HepG2 (cell line): ENCODE measurements around the gene IL21R. TPM values are rescaled to one million over a fixed set of nuclear protein-coding genes. Genes with fewer than 3 reads are reported as not detected.

Experiments
- ATAC-seq: fragments of 200-7000 bp; cut with Tn5 transposase; 3 replicates; pipeline ENCODE4 v1.9.1; 2020; ENCODE audit warnings: mild to moderate bottlenecking, moderate library complexity
- BruUV-seq: library from RNA; stranded (reverse); fragments of 400-500 nt; replicated peaks from 2 replicates; lab custom pipeline; 2021; lab: Mats Ljungman, UMichigan
- CTCF ChIA-PET: fragments of 300-600 bp; formaldehyde crosslinking; extraction: SDS; loops from one replicate; lab custom pipeline; 2021; ENCODE audit warnings: low total read pairs, inconsistent platforms, low intra/inter-chr PET ratio; lab: Yijun Ruan, JAX
- POLR2A ChIA-PET: fragments of 350-600 bp; sonication (Branson Sonifier 250); formaldehyde crosslinking; loops from one replicate; lab custom pipeline; 2020; ENCODE audit warnings: antibody characterized with exemption, inconsistent platforms; lab: Yijun Ruan, JAX
- DNase-seq: peaks from one replicate; pipeline ENCODE4 v3.0.0-alpha.2; 2015; ENCODE audit warnings: low spot score
- FAIRE-seq: peaks from 3 replicates; lab custom pipeline; 2011; peaks lifted over from hg19 to GRCh38; lab: Jason Lieb, UNC
- H2AFZ ChIP-seq: one replicate; pipeline ENCODE4 v1.6.1; 2011; ENCODE audit warnings: low read length, inconsistent platforms
- H3K27ac ChIP-seq: fragments of 300-600 bp; 3 replicates; pipeline ENCODE4 v1.8.0; 2011; ENCODE audit warnings: mixed run types, mild to moderate bottlenecking, mixed read lengths, low read length, inconsistent platforms; ENCODE audit not compliant: insufficient read depth; ENCODE audit errors: extremely low read length
- H3K27me3 ChIP-seq, 2 experiments: fragments of 200-600 bp in 1 of 2; 2 replicates in 1 of 2; 3 replicates in 1 of 2; pipeline versions ENCODE4 v1.6.0 to v1.8.0; 2011; ENCODE audit warnings: low read length in 2 of 2, mild to moderate bottlenecking in 2 of 2, moderate library complexity in 2 of 2, inconsistent platforms in 1 of 2; ENCODE audit not compliant: insufficient read depth in 2 of 2, control insufficient read depth in 1 of 2
- H3K36me3 ChIP-seq, 2 experiments: fragments of 200-600 bp in 1 of 2; replicated peaks in 1 of 2; 2 replicates in 1 of 2; 3 replicates in 1 of 2; pipeline versions ENCODE4 v1.5.1 to v1.8.0; 2011; ENCODE audit warnings: low read length in 2 of 2, inconsistent platforms in 1 of 2; ENCODE audit not compliant: insufficient read depth in 2 of 2, control insufficient read depth in 1 of 2
- H3K4me1 ChIP-seq: 2 replicates; pipeline ENCODE4 v1.5.1; 2012; ENCODE audit warnings: low read length, inconsistent platforms; ENCODE audit not compliant: insufficient read depth
- H3K4me2 ChIP-seq: 2 replicates; pipeline ENCODE4 v1.6.0; 2011; ENCODE audit warnings: low read depth, low read length, inconsistent platforms
- H3K4me3 ChIP-seq, 3 experiments: fragments of 200-600 bp in 1 of 3; sonication (generic), shearing (Covaris generic) in 1 of 3; replicated peaks in 1 of 3; 2 replicates each; pipeline ENCODE4 v1.5.1; 2011 to 2016; ENCODE audit warnings: low read length in 3 of 3, inconsistent platforms in 2 of 3, low read depth in 2 of 3, mild to moderate bottlenecking in 2 of 3, control low read depth in 1 of 3, mixed read lengths in 1 of 3; ENCODE audit not compliant: insufficient read depth in 1 of 3
- H3K79me2 ChIP-seq: one replicate; pipeline ENCODE4 v1.6.1; 2011; ENCODE audit warnings: low read length, inconsistent platforms; ENCODE audit not compliant: insufficient read depth
- H3K9ac ChIP-seq: 2 replicates; pipeline ENCODE4 v1.6.0; 2011; ENCODE audit warnings: mild to moderate bottlenecking, low read depth, low read length, inconsistent platforms; ENCODE audit not compliant: insufficient read depth
- H3K9me3 ChIP-seq: 2 replicates; pipeline ENCODE4 v1.5.1; 2012; ENCODE audit warnings: mild to moderate bottlenecking, low read length
- H4K20me1 ChIP-seq: 2 replicates; pipeline ENCODE4 v1.6.0; 2011; ENCODE audit warnings: inconsistent platforms, mild to moderate bottlenecking, low read length, moderate library complexity; ENCODE audit not compliant: insufficient read depth
- JARID2 ChIP-seq: sonication (generic); formaldehyde crosslinking; IDR thresholded peaks from 2 replicates; pipeline ENCODE4 v1.8.1; 2023; ENCODE audit warnings: missing genetic modification reagents, inconsistent platforms; ENCODE audit not compliant: insufficient replicate concordance
- MED1 ChIP-seq: sonication (generic); formaldehyde crosslinking; IDR thresholded peaks from 2 replicates; pipeline ENCODE4 v1.4.0; 2020; ENCODE audit warnings: missing genetic modification reagents
- MIER2 ChIP-seq: IDR thresholded peaks from 2 replicates; pipeline ENCODE4 v1.6.1; 2016; ENCODE audit warnings: missing biosample characterization, missing genetic modification reagents
- NCOR1 ChIP-seq: fragments of 200-600 bp; sonication (generic); IDR thresholded peaks from 2 replicates; pipeline ENCODE4 v1.7.0; 2017; ENCODE audit warnings: antibody characterized with exemption, low read length, borderline replicate concordance
- NKX3-1 ChIP-seq: sonication (generic); formaldehyde crosslinking; IDR thresholded peaks from 2 replicates; pipeline ENCODE4 v1.5.0; 2020; ENCODE audit warnings: missing genetic modification reagents
- PAX8 ChIP-seq: sonication (generic); formaldehyde crosslinking; IDR thresholded peaks from 2 replicates; pipeline ENCODE4 v1.8.0; 2022; ENCODE audit warnings: mild to moderate bottlenecking, missing genetic modification reagents, borderline replicate concordance
- TMF1 ChIP-seq: sonication (generic); formaldehyde crosslinking; IDR thresholded peaks from 2 replicates; pipeline ENCODE4 v1.8.1; 2022; ENCODE audit warnings: low read depth, missing genetic modification reagents
- WGBS: methylation state at CpG from one replicate; pipeline ENCODE4 v1.1.6; 2017; ENCODE audit warnings: low lambda C conversion rate; 5-methylcytosine and 5-hydroxymethylcytosine counted together
- in situ Hi-C: cut with HindIII; loops from 2 replicates; pipeline ENCODE4 v1.10.0; 2017; ENCODE audit warnings: low pct_unique_long_range_greater_than_20kb; ENCODE audit not compliant: extremely low pct_ligation_motif_present
- intact Hi-C: fragments of 100-400 bp; cut with micrococcal nuclease; formaldehyde crosslinking; loops from one replicate; pipeline ENCODE4 v1.10.0; 2022; ENCODE audit not compliant: unreplicated experiment
- polyA plus RNA-seq, 8 experiments: library from polyadenylated mRNA; depleted of rRNA in 3 of 8; stranded (reverse) in 7 of 8; unstranded in 1 of 8; fragments of >200 nt; fragmentation: Illumina TruSeq in 4 of 8; extraction: Trizol in 4 of 8; gene quantifications; 2 replicates each; pipeline versions ENCODE4 v1.2.1 to v1.2.3, GENCODE V29; 2011 to 2016; ENCODE audit warnings: low read depth in 4 of 8, missing spikeins in 1 of 8, mixed read lengths in 1 of 8; ENCODE audit not compliant: insufficient read depth in 1 of 8
- total RNA-seq, 5 experiments: library from RNA; depleted of rRNA; stranded (reverse); fragments of >200 nt; fragmentation: Illumina TruSeq; extraction: Trizol; gene quantifications; 2 replicates each; pipeline ENCODE4 v1.2.3, GENCODE V29; 2016; ENCODE audit warnings: low read depth in 1 of 5
- TF ChIP-seq, protein P1 (sequence below): sonication (generic); formaldehyde crosslinking; IDR thresholded peaks from 2 replicates; pipeline ENCODE4 v1.9.0; 2021; ENCODE audit warnings: missing genetic modification reagents, borderline replicate concordance
- TF ChIP-seq, protein P2 (sequence below): IDR thresholded peaks from 2 replicates; pipeline ENCODE4 v1.6.1; 2016; ENCODE audit warnings: missing compliant biosample characterization, missing genetic modification reagents, borderline replicate concordance

IL21R gene
- total and polyA plus RNA-seq, 2 of the 13 experiments (the other 11 are each of a cell fraction or from before 2014, with no cell fraction given) = 0.49 to 0.64 TPM

DNA sequence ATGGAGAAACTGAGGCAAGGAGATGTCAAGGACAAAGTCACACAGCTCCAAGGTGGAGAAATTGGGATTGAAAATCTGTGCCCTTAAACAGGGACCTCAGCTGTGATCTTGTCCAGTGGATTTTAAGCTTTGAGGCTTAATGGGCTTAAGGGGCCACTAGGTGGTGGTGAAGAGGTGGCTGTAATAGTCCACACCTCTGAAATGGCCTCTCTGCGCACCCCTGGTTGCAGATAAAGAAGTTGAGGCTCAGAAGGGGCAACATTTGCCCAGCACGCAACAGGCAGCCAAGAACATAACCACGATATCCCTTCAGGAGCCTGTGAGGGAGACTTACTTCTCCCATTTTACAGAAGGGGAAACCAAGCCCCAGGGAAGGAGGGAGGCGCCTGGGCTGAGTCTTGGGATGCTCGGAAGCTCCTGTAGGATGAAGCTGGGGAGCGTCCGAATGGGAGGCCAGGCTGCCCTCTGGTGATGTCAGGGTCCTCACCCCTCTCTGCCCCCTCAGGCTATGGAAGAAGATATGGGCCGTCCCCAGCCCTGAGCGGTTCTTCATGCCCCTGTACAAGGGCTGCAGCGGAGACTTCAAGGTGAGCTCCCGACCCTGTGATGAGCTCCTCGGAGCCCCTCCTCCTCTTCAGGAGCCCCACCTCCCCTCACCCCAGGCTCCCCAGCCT is 43.7 kb downstream of the IL21R start (continued):
- TF ChIP-seq, protein P1, sequence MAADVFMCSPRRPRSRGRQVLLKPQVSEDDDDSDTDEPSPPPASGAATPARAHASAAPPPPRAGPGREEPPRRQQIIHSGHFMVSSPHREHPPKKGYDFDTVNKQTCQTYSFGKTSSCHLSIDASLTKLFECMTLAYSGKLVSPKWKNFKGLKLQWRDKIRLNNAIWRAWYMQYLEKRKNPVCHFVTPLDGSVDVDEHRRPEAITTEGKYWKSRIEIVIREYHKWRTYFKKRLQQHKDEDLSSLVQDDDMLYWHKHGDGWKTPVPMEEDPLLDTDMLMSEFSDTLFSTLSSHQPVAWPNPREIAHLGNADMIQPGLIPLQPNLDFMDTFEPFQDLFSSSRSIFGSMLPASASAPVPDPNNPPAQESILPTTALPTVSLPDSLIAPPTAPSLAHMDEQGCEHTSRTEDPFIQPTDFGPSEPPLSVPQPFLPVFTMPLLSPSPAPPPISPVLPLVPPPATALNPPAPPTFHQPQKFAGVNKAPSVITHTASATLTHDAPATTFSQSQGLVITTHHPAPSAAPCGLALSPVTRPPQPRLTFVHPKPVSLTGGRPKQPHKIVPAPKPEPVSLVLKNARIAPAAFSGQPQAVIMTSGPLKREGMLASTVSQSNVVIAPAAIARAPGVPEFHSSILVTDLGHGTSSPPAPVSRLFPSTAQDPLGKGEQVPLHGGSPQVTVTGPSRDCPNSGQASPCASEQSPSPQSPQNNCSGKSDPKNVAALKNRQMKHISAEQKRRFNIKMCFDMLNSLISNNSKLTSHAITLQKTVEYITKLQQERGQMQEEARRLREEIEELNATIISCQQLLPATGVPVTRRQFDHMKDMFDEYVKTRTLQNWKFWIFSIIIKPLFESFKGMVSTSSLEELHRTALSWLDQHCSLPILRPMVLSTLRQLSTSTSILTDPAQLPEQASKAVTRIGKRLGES (CRISPR knock-in tag) = no peak

DNA sequence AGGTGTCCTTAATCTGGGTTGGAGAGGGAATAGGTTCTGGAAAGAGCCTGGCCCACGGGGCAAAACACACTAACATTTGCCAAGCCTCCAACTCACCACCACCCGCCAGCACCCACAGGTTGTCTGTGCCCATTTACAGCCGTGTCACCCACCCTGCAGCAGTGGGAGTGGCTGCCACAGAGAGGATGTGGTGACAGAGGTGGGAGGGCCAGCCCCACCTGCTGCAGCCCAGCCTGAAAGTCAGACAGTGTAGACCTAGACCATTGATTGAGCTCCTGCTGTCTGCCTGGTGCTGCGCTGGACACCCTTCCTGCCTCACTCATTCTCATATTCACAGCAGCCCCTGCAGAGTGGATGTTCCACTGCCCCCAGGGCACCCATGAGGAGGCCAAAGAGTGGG is 44.7 kb downstream of the IL21R start:
- no peaks in the 10 kb centered on the region for H3K79me2 ChIP-seq
- ChIA-PET POLR2A (no interaction called here), CTCF (no interaction called here)
- FAIRE-seq = no peak
- no peak for DNase-seq
- 66% methylated on average over 4 of the region's 4 CpGs for WGBS
- BruUV-seq = no TSS peak
- H3K4me1 ChIP-seq = peaks cover 7% of the 10 kb centered on the region; the same call in 1 of the 2 replicates
- H3K27me3 ChIP-seq = peaks cover 4 to 22% of the 10 kb centered on the region in 2 experiments; a peak in 3 of 5 replicates
- H3K4me3 ChIP-seq = no peak overlapping the region
- peaks cover 15% of the 10 kb centered on the region for H3K9me3 ChIP-seq
- intact Hi-C loops = no loop called here
- no peaks in the 10 kb centered on the region for H3K36me3 ChIP-seq
- no peaks in the 10 kb centered on the region for H4K20me1 ChIP-seq
- ATAC-seq = no peak
- H2AFZ ChIP-seq = no peak overlapping the region
- in situ Hi-C loops = no loop called here
- H3K27ac ChIP-seq = no peak overlapping the region
- H3K4me2 ChIP-seq = no peak overlapping the region
- H3K9ac ChIP-seq = no peak overlapping the region
- TF ChIP-seq MIER2 (CRISPR knock-in tag) (no peak), JARID2 (CRISPR knock-in tag) (no peak), MED1 (CRISPR knock-in tag) (no peak), NCOR1 (no peak), NKX3-1 (CRISPR knock-in tag) (no peak), TMF1 (CRISPR knock-in tag) (no peak), PAX8 (CRISPR knock-in tag) (no peak)
- TF ChIP-seq, protein P2, sequence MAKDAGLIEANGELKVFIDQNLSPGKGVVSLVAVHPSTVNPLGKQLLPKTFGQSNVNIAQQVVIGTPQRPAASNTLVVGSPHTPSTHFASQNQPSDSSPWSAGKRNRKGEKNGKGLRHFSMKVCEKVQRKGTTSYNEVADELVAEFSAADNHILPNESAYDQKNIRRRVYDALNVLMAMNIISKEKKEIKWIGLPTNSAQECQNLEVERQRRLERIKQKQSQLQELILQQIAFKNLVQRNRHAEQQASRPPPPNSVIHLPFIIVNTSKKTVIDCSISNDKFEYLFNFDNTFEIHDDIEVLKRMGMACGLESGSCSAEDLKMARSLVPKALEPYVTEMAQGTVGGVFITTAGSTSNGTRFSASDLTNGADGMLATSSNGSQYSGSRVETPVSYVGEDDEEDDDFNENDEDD (CRISPR knock-in tag) = no peak
- TF ChIP-seq, protein P1 (CRISPR knock-in tag) = no peak
- TF ChIP-seq, all 625 proteins: peak for 0
